ENCODE results near the gene QSOX1. TPM values are rescaled to one million over a fixed set of nuclear protein-coding genes. Genes with fewer than 3 reads are reported as not detected.

The QSOX1 gene
- total RNA-seq, 2 donors from 2014 or later = 82.4 to 168 TPM

DNA sequence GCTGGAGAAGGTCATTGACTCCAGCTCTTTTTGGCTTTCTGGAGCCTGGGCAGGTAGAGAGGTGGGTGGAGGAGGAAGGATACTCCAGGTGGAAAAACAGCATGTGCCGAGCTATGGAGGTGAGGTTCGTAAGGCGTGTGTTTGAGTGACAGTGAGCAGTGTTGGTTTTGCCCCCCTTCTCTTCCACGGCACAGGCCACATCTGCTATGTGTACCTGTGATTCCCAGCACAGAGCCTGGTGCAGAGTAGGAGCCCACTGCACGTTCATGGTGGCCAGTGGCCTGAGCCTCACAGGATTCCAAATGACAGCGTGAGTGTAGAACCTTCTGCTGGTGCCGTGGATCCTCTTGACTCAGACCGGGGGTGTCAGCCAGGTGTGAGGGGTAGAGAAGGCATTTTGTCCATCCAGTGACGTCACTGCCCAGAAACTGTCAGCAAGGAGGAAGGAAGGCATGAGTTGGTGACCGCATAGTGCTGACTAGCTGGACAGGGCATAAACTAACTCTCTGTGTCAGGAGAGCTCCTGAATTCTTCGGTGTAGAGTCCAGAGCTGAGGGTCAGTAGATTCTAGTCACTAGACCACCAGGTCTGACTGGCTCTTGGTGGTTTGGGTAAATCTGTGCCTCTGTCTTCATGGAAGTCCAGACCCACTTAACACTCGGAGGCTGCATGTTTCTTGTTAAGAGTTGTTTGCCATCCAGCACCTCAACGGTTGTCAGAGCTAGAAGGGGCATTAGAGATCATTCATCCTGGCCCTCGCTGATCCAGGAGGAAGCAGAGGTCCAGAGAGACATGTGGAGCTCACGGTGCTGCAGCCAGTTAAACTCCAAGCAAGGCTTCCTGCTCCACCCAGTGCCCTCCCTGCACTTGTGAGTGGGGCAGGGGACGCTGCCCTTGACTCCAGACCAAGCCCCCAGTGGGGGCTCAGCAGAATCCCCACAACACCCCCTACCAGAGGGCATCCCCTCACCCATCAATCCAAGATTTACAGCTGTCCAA is 3.8 kb downstream of the QSOX1 start:
- TF ChIP-seq, protein P1, sequence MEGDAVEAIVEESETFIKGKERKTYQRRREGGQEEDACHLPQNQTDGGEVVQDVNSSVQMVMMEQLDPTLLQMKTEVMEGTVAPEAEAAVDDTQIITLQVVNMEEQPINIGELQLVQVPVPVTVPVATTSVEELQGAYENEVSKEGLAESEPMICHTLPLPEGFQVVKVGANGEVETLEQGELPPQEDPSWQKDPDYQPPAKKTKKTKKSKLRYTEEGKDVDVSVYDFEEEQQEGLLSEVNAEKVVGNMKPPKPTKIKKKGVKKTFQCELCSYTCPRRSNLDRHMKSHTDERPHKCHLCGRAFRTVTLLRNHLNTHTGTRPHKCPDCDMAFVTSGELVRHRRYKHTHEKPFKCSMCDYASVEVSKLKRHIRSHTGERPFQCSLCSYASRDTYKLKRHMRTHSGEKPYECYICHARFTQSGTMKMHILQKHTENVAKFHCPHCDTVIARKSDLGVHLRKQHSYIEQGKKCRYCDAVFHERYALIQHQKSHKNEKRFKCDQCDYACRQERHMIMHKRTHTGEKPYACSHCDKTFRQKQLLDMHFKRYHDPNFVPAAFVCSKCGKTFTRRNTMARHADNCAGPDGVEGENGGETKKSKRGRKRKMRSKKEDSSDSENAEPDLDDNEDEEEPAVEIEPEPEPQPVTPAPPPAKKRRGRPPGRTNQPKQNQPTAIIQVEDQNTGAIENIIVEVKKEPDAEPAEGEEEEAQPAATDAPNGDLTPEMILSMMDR (IDR thresholded peaks at IDR 0.05) = no peak

DNA sequence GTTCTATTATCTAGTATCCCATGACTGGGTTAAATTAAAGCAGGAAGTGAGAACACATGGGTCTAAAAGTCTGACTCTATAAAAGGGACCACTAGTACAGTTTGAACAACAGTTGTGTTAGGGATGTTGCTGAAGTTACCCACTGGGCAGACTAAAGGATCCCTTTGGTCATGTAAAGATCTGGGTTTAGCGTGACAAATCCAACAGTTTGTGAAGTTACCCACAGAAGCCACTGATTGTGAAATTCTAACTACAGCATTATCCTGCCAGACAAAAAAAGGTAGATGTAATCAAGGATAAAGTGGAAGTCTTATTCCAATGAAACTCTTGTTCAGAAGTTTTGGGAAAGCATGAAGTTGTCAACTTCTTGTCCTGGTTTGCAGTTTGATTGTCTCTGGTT is 5.7 kb downstream of the QSOX1 start:
- H3K4me3 ChIP-seq = no peak overlapping the region
- TF ChIP-seq, protein P1 (IDR thresholded peaks at IDR 0.05) = no peak
- no peaks in the 10 kb centered on the region for H3K9me3 ChIP-seq
- no peaks in the 10 kb centered on the region for H3K36me3 ChIP-seq
- no peak for ATAC-seq (ENCODE audit: insufficient number of reproducible peaks, low FRiP score, low read depth)
- peaks cover 18 to 32% of the 10 kb centered on the region in 2 donors for H3K4me1 ChIP-seq (ENCODE audit: control insufficient read depth in 1 of 2, low read depth in 2 of 2)
- no peak overlapping the region for H3K27ac ChIP-seq
- no peak for DNase-seq (ENCODE audit: low spot score)
- no peaks in the 10 kb centered on the region for H3K27me3 ChIP-seq (replicated peaks; ENCODE audit: insufficient read depth)

More for the DNA sequence above, 3.8 kb downstream of the QSOX1 start:
- no peaks in the 10 kb centered on the region for H3K36me3 ChIP-seq
- H3K4me3 ChIP-seq = no peak overlapping the region
- no peak for ATAC-seq (ENCODE audit: insufficient number of reproducible peaks, low FRiP score, low read depth)
- H3K27me3 ChIP-seq (replicated peaks; ENCODE audit: insufficient read depth) = no peaks in the 10 kb centered on the region
- no peak overlapping the region for H3K27ac ChIP-seq
- DNase-seq (ENCODE audit: low spot score) = no peak
- H3K9me3 ChIP-seq = no peaks in the 10 kb centered on the region
- H3K4me1 ChIP-seq (ENCODE audit: control insufficient read depth in 1 of 2, low read depth in 2 of 2) = peaks cover 18 to 36% of the 10 kb centered on the region in 2 donors

DNA sequence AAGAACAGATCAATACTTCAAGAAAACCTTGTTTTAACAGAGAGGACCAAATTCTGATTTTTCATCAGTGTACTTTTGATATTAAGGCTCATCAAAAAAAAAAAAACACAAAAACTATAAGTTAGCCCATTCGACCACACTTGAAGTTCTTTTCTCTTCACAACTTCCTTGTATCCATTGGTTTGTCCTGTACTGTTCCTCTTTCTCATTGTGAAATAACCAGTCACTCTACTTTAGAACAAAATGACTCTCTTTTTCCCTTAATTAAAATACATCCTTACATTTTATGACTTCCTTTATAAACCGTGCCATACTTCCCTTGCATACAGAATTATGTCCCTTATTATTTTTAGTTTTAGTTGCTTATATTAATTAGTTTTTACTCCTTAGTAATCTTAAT is 8.4 kb downstream of the QSOX1 start:
- Histone ChIP-seq H3K4me3 (no peak overlapping the region), H3K27me3 (replicated peaks; ENCODE audit: insufficient read depth) (no peaks in the 10 kb centered on the region), H3K4me1 (ENCODE audit: control insufficient read depth in 1 of 2, low read depth in 2 of 2) (peaks cover 16 to 32% of the 10 kb centered on the region in 2 donors), H3K27ac (no peak overlapping the region), H3K9me3 (no peaks in the 10 kb centered on the region), H3K36me3 (no peaks in the 10 kb centered on the region)
- TF ChIP-seq, protein P1 (IDR thresholded peaks at IDR 0.05) = no peak
- ATAC-seq (ENCODE audit: insufficient number of reproducible peaks, low FRiP score, low read depth) = no peak
- DNase-seq (ENCODE audit: low spot score) = no peak

GRCh38 chr1:180165096-180165495 is 10.4 kb downstream of the QSOX1 start:
- Histone ChIP-seq H3K4me3 (no peak overlapping the region), H3K4me1 (ENCODE audit: control insufficient read depth in 1 of 2, low read depth in 2 of 2) (peaks cover 16 to 30% of the 10 kb centered on the region in 2 donors), H3K27ac (no peak overlapping the region), H3K36me3 (no peaks in the 10 kb centered on the region), H3K9me3 (no peaks in the 10 kb centered on the region), H3K27me3 (replicated peaks; ENCODE audit: insufficient read depth) (no peaks in the 10 kb centered on the region)
- ATAC-seq (ENCODE audit: insufficient number of reproducible peaks, low FRiP score, low read depth) (no peak), DNase-seq (ENCODE audit: low spot score) (no peak)
- TF ChIP-seq, protein P1 (IDR thresholded peaks at IDR 0.05) = no peak
